Stimulated activated CD8-positive, alpha-beta memory T cell treated with anti-CD3 and anti-CD28 coated beads, Interleukin-12 subunit alpha, Interleukin-12 subunit beta, amount 100 ng/mL, for 1 hour (primary cell): Measurements from ENCODE around the gene PARVB.

ENCODE experiments used
- DNase-seq: peaks from one replicate; pipeline ENCODE4 v3.0.0-alpha.2; 2020; ENCODE audit warnings: low read depth

The PARVB gene

GRCh38 chr22:44219101-44219870 lies 195.2 kb downstream of the PARVB start:
- no peak for DNase-seq

GRCh38 chr22:44220727-44221680 lies 196.9 kb downstream of the PARVB start:
- DNase-seq = no peak

GRCh38 chr22:44221710-44222475 lies 197.8 kb downstream of the PARVB start:
- DNase-seq = no peak
